Neuron (in vitro differentiated cells): ENCODE results near the gene C2CD2.

Experiments
- H2AFZ ChIP-seq: one replicate; pipeline ENCODE4 v1.6.1; 2013; ENCODE audit warnings: low read depth, mild to moderate bottlenecking, inconsistent platforms, low read length, moderate library complexity
- H3K27me3 ChIP-seq: one replicate; pipeline ENCODE4 v1.6.1; 2013; ENCODE audit warnings: low read length; ENCODE audit not compliant: insufficient read depth
- H3K36me3 ChIP-seq: one replicate; pipeline ENCODE4 v1.6.1; 2013; ENCODE audit warnings: low read length; ENCODE audit not compliant: insufficient read depth
- H3K4me1 ChIP-seq: one replicate; pipeline ENCODE4 v1.6.1; 2013; ENCODE audit warnings: low read length; ENCODE audit not compliant: insufficient read depth
- H3K4me3 ChIP-seq: 2 replicates; pipeline ENCODE4 v1.5.1; 2013; ENCODE audit warnings: mild to moderate bottlenecking, low read length, moderate library complexity
- H3K9me3 ChIP-seq: one replicate; pipeline ENCODE4 v1.6.1; 2013; ENCODE audit warnings: low read length

C2CD2 gene

GRCh38 chr21:41972511-41973205, 18.8 kb upstream of the C2CD2 start:
- H3K4me1 ChIP-seq = peaks cover 27% of the 10 kb centered on the region
- H3K9me3 ChIP-seq = no peaks in the 10 kb centered on the region
- H2AFZ ChIP-seq = no peak overlapping the region
- H3K4me3 ChIP-seq = no peak overlapping the region
- H3K36me3 ChIP-seq = no peaks in the 10 kb centered on the region
- no peaks in the 10 kb centered on the region for H3K27me3 ChIP-seq

- peaks cover 27% of the 10 kb centered on the region for H3K4me1 ChIP-seq
- H3K36me3 ChIP-seq = no peaks in the 10 kb centered on the region
- H3K27me3 ChIP-seq = no peaks in the 10 kb centered on the region
- no peak overlapping the region for H3K4me3 ChIP-seq
- H2AFZ ChIP-seq = no peak overlapping the region
- H3K9me3 ChIP-seq = no peaks in the 10 kb centered on the region
Observed at GRCh38 chr21:41971891-41972290, 18.1 kb upstream of the C2CD2 start.

- H3K4me1 ChIP-seq = peaks cover 27% of the 10 kb centered on the region
- no peaks in the 10 kb centered on the region for H3K27me3 ChIP-seq
- H2AFZ ChIP-seq = peak overlapping the region; percentile 53
- H3K4me3 ChIP-seq = no peak overlapping the region
- H3K36me3 ChIP-seq = no peaks in the 10 kb centered on the region
- H3K9me3 ChIP-seq = no peaks in the 10 kb centered on the region
Observed at GRCh38 chr21:41970751-41971653, 17.2 kb upstream of the C2CD2 start.

GRCh38 chr21:41970106-41970391, 16.2 kb upstream of the C2CD2 start:
- Histone ChIP-seq H2AFZ (no peak overlapping the region), H3K4me3 (no peak overlapping the region), H3K9me3 (no peaks in the 10 kb centered on the region), H3K36me3 (no peaks in the 10 kb centered on the region), H3K27me3 (no peaks in the 10 kb centered on the region), H3K4me1 (peaks cover 27% of the 10 kb centered on the region)

GRCh38 chr21:41967708-41968107, 13.9 kb upstream of the C2CD2 start:
- H3K4me1 ChIP-seq = peaks cover 21% of the 10 kb centered on the region
- H3K4me3 ChIP-seq = no peak overlapping the region
- H3K27me3 ChIP-seq = no peaks in the 10 kb centered on the region
- H3K36me3 ChIP-seq = no peaks in the 10 kb centered on the region
- H3K9me3 ChIP-seq = no peaks in the 10 kb centered on the region
- no peak overlapping the region for H2AFZ ChIP-seq

- Histone ChIP-seq H3K4me1 (peaks cover 24% of the 10 kb centered on the region), H3K27me3 (no peaks in the 10 kb centered on the region)
Observed at GRCh38 chr21:41966872-41967621, 13.2 kb upstream of the C2CD2 start.

GRCh38 chr21:41966041-41966833, 12.4 kb upstream of the C2CD2 start:
- H3K27me3 ChIP-seq = no peaks in the 10 kb centered on the region
- no peak overlapping the region for H2AFZ ChIP-seq
- no peaks in the 10 kb centered on the region for H3K9me3 ChIP-seq
- H3K36me3 ChIP-seq = no peaks in the 10 kb centered on the region
- H3K4me1 ChIP-seq = peaks cover 29% of the 10 kb centered on the region
- no peak overlapping the region for H3K4me3 ChIP-seq

More at GRCh38 chr21:41966872-41967621, 13.2 kb upstream of the C2CD2 start:
- no peak overlapping the region for H2AFZ ChIP-seq
- H3K9me3 ChIP-seq = no peaks in the 10 kb centered on the region
- H3K4me3 ChIP-seq = no peak overlapping the region
- H3K36me3 ChIP-seq = no peaks in the 10 kb centered on the region

GRCh38 chr21:41965461-41966013, 11.7 kb upstream of the C2CD2 start:
- Histone ChIP-seq H3K4me3 (no peak overlapping the region), H2AFZ (no peak overlapping the region), H3K36me3 (no peaks in the 10 kb centered on the region), H3K4me1 (peaks cover 24% of the 10 kb centered on the region), H3K27me3 (no peaks in the 10 kb centered on the region), H3K9me3 (no peaks in the 10 kb centered on the region)

GRCh38 chr21:41965045-41965444, 11.2 kb upstream of the C2CD2 start:
- no peaks in the 10 kb centered on the region for H3K9me3 ChIP-seq

GRCh38 chr21:41964171-41964570, 10.4 kb upstream of the C2CD2 start:
- no peaks in the 10 kb centered on the region for H3K9me3 ChIP-seq
- H3K27me3 ChIP-seq = no peaks in the 10 kb centered on the region
- no peak overlapping the region for H3K4me3 ChIP-seq
- H2AFZ ChIP-seq = no peak overlapping the region
- H3K36me3 ChIP-seq = no peaks in the 10 kb centered on the region
- peaks cover 15% of the 10 kb centered on the region for H3K4me1 ChIP-seq

More at GRCh38 chr21:41965045-41965444, 11.2 kb upstream of the C2CD2 start:
- Histone ChIP-seq H3K4me1 (peaks cover 19% of the 10 kb centered on the region), H3K36me3 (no peaks in the 10 kb centered on the region), H2AFZ (no peak overlapping the region), H3K4me3 (no peak overlapping the region), H3K27me3 (no peaks in the 10 kb centered on the region)

GRCh38 chr21:41962425-41962966, 8.7 kb upstream of the C2CD2 start:
- peaks cover 17% of the 10 kb centered on the region for H3K4me1 ChIP-seq
- no peaks in the 10 kb centered on the region for H3K27me3 ChIP-seq
- H3K4me3 ChIP-seq = no peak overlapping the region
- H3K9me3 ChIP-seq = no peaks in the 10 kb centered on the region
- H3K36me3 ChIP-seq = no peaks in the 10 kb centered on the region
- peak overlapping the region; percentile 24 for H2AFZ ChIP-seq

- no peaks in the 10 kb centered on the region for H3K27me3 ChIP-seq
- peak overlapping the region; percentile 24 for H2AFZ ChIP-seq
- H3K36me3 ChIP-seq = no peaks in the 10 kb centered on the region
- no peaks in the 10 kb centered on the region for H3K9me3 ChIP-seq
- H3K4me3 ChIP-seq = no peak overlapping the region
- H3K4me1 ChIP-seq = peaks cover 17% of the 10 kb centered on the region
Observed at GRCh38 chr21:41961753-41962152, 7.9 kb upstream of the C2CD2 start.
